Neutrophil (primary cell): ENCODE data around the gene ATP2B3.

Experiments
- H3K27ac ChIP-seq: fragments of 200-600 bp; sonication (generic); 2 replicates; pipeline ENCODE4 v1.5.1; 2016; ENCODE audit warnings: mild to moderate bottlenecking, moderate library complexity
- H3K27me3 ChIP-seq: fragments of 200-600 bp; sonication (generic); 2 replicates; pipeline ENCODE4 v1.6.0; 2016; ENCODE audit warnings: mild to moderate bottlenecking
- H3K36me3 ChIP-seq: fragments of 200-600 bp; sonication (generic); 2 replicates; pipeline ENCODE4 v1.5.1; 2017
- H3K4me1 ChIP-seq, 2 experiments: fragments of 200-600 bp in 1 of 2; sonication (generic) in 1 of 2; 1 replicate in 1 of 2; 2 replicates in 1 of 2; pipeline versions ENCODE4 v1.5.1 to v1.6.1; 2013 to 2016; ENCODE audit warnings: low read depth in 1 of 2, low read length in 1 of 2, mild to moderate bottlenecking in 1 of 2, moderate library complexity in 1 of 2; ENCODE audit not compliant: control insufficient read depth in 1 of 2, insufficient read depth in 1 of 2
- H3K4me3 ChIP-seq, 2 experiments: fragments of 200-600 bp in 1 of 2; sonication (generic) in 1 of 2; 1 replicate in 1 of 2; 2 replicates in 1 of 2; pipeline ENCODE4 v1.5.1; 2013 to 2016; ENCODE audit warnings: low read depth in 1 of 2, low read length in 1 of 2, mild to moderate bottlenecking in 1 of 2, moderate library complexity in 1 of 2
- H3K9me3 ChIP-seq: fragments of 200-600 bp; sonication (generic); 2 replicates; pipeline ENCODE4 v1.5.1; 2016
- TF ChIP-seq, protein P1 (sequence below): fragments of 200-600 bp; sonication (generic); IDR thresholded peaks from 2 replicates; pipeline ENCODE4 v1.5.1; 2016; ENCODE audit warnings: antibody characterized with exemption

Gene ATP2B3

DNA sequence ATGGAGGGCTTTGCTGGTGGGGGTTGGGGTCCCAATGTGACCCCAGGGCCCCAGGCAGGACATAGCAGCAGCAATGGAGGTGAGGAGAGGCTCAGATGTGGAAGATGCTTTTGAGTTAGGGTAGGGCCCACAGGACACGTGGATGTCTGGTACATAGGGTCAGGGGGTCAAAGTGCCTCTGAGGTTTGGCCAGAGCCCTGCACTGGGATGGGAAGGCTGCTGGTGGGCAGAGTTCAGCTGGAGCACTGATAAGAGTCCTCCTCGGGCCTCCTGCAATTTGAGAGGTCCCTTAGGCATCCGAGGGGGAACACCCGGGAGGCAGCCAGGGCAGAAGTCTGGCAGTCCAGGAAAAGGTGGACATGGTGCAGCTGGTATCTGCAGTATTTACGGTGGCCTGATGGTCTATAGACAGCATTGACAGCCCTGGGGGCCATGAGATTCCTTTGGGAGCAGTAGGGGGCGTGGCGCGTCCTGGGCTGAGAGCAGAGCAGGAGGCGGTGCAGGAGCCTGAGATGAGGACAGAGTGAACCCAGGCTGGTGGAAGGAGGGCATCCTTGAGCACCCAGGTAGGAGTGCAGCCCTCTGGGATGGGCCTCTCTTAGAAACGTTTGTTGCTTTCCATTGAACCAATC lies 58.9 kb downstream of the ATP2B3 start:
- Histone ChIP-seq H3K27me3 (no peaks in the 10 kb centered on the region), H3K9me3 (no peaks in the 10 kb centered on the region), H3K27ac (no peak overlapping the region), H3K4me1 (no peaks in the 10 kb centered on the region), H3K36me3 (no peaks in the 10 kb centered on the region), H3K4me3 (no peak overlapping the region)
- TF ChIP-seq, protein P1, sequence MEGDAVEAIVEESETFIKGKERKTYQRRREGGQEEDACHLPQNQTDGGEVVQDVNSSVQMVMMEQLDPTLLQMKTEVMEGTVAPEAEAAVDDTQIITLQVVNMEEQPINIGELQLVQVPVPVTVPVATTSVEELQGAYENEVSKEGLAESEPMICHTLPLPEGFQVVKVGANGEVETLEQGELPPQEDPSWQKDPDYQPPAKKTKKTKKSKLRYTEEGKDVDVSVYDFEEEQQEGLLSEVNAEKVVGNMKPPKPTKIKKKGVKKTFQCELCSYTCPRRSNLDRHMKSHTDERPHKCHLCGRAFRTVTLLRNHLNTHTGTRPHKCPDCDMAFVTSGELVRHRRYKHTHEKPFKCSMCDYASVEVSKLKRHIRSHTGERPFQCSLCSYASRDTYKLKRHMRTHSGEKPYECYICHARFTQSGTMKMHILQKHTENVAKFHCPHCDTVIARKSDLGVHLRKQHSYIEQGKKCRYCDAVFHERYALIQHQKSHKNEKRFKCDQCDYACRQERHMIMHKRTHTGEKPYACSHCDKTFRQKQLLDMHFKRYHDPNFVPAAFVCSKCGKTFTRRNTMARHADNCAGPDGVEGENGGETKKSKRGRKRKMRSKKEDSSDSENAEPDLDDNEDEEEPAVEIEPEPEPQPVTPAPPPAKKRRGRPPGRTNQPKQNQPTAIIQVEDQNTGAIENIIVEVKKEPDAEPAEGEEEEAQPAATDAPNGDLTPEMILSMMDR, result no peak

DNA sequence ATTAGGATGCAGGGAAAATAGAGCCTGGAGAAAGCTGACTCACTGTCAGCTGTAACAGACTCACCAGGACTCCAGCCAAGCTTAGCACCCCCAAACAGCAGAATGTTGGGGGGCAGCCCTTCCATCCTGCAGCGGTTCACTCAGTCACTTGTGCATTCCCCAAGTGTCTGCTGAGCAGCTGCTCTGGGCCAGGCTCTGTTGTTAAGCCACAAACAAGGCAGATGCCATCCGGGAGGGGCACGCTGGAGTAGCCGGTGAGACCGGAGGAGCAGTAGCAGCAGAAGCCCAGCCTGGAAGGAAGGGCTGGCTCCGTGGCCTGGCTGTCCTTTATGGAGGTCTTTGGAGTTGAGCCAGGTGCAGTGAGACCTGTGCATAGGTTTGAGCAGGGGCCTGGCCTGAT lies 59.5 kb downstream of the ATP2B3 start:
- H3K4me3 ChIP-seq, result no peak overlapping the region
- no peaks in the 10 kb centered on the region for H3K27me3 ChIP-seq
- no peaks in the 10 kb centered on the region for H3K9me3 ChIP-seq
- no peaks in the 10 kb centered on the region for H3K4me1 ChIP-seq
- no peak overlapping the region for H3K27ac ChIP-seq
- H3K36me3 ChIP-seq, result no peaks in the 10 kb centered on the region
- TF ChIP-seq, protein P1, result no peak

DNA sequence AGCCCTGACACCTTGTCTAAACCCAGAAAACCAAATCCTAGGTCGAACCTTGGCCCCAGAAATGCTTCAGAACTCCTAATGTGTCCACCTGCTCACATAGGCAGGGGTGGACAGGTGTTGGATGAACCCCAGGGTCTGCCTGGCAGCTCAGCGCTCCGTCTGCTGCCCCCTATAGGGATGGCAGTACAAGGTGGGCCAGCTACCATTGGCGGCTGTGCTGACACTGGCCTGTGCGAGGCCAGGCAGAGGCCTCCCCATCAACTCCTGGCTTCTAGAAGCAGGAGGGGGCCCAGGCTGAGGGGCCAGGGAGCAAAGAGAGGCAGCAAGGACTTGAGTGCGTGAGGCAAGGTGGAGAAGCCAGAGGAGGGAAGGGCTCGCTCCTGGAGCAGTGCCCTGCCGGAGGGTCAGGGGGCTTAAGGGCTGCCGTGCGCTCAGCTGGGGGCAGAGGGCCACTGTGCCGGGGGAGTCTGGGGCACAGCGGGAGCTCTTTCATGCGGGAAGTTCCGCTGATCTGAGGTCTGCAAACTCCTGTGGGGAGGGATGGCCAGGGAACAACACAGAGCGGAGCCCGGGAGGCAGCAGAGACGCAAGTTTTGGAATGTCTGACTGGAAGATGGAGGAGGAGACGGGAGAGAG lies 60.9 kb downstream of the ATP2B3 start:
- H3K27ac ChIP-seq, result no peak overlapping the region
- H3K4me1 ChIP-seq, result peaks cover 5 to 6% of the 10 kb centered on the region in 2 experiments
- no peaks in the 10 kb centered on the region for H3K9me3 ChIP-seq
- TF ChIP-seq, protein P1, result no peak
- no peaks in the 10 kb centered on the region for H3K36me3 ChIP-seq
- H3K27me3 ChIP-seq, result no peaks in the 10 kb centered on the region
- no peak overlapping the region for H3K4me3 ChIP-seq

DNA sequence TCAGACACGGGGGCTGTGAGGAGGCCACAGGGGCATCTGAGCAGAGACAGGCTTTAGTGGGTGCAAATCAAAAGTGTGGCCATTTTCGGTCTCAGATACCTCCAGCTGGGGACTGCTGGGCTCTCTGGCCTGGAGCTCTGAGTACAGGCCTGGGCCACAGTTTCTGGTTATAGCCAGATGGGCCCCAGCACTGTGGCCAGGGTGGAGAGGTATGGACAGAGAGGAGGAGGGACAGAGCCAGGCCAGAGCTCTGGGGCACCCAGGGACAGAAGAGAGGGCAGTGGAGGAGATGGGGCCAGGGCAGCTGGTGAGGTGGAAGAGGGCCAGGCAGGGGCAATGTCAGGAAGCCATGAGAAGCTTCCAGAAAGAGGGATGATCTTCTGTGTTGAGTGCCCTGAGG lies 61.4 kb downstream of the ATP2B3 start:
- TF ChIP-seq, protein P1, result no peak
- H3K9me3 ChIP-seq, result no peaks in the 10 kb centered on the region
- H3K36me3 ChIP-seq, result no peaks in the 10 kb centered on the region
- H3K27me3 ChIP-seq, result no peaks in the 10 kb centered on the region
- no peak overlapping the region for H3K27ac ChIP-seq
- H3K4me1 ChIP-seq, result peaks cover 5 to 8% of the 10 kb centered on the region in 2 experiments
- no peak overlapping the region for H3K4me3 ChIP-seq

DNA sequence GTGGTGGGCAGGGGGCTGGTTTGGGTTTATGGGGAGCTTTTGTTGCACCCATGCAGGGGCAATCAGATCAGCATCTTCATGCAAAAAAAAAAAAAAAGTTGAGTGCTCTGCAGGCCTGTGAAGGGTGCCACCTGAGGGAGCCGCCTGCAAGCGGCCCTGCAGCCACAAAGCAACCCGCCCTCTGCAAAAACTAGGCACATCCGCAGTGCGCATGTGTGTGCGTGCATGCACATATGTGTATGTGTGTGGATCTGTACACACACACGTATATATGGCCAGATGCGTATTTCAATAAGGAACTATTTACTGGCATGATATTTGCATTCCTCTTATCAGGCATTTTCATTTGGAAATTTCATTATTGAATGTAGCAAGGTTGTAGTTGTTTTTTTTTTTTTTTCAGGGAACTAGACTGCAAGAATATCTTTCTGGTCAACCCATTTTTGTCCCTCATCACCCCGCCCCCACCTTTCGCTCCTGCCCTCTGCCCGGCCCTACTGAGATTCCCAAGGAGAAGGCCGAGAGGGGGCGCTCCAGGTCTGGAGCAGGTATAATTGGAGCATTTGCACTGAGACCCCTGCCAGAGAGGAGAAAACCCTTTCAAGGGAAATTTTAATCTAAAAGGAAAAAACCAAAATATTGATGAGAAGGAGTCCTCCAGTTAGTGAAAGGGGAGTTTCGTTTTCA lies 63.4 kb downstream of the ATP2B3 start:
- Histone ChIP-seq H3K4me3 (no peak overlapping the region), H3K27me3 (no peaks in the 10 kb centered on the region), H3K4me1 (peaks cover 5 to 8% of the 10 kb centered on the region in 2 experiments), H3K36me3 (no peaks in the 10 kb centered on the region), H3K27ac (no peak overlapping the region), H3K9me3 (no peaks in the 10 kb centered on the region)
- TF ChIP-seq, protein P1, result no peak
